A673 (cell line): ENCODE measurements around the gene ZC3HAV1L. TPM values are rescaled to one million over a fixed set of nuclear protein-coding genes. Genes with fewer than 3 reads are reported as not detected.

Experiments used
- BruUV-seq: library from RNA; stranded (reverse); fragments of 400-500 nt; replicated peaks from 2 replicates; lab custom pipeline; 2021; lab: Mats Ljungman, UMichigan
- CTCF ChIA-PET: fragments of 300-600 bp; sonication (Branson Sonifier 250); formaldehyde crosslinking; loops from one replicate; lab custom pipeline; 2022; ENCODE audit warnings: antibody characterized with exemption; lab: Charles Lee
- POLR2A ChIA-PET: fragments of 300-600 bp; sonication (Branson Sonifier 250); formaldehyde crosslinking; loops from one replicate; lab custom pipeline; 2022; ENCODE audit warnings: antibody characterized with exemption; ENCODE audit not compliant: low non-redundant PET; lab: Charles Lee
- DNase-seq: peaks from one replicate; pipeline ENCODE4 v3.0.0-alpha.2; 2015; ENCODE audit warnings: low spot score
- H3K27ac ChIP-seq: fragments of 200-600 bp; sonication (generic); 2 replicates; pipeline ENCODE4 v1.5.1; 2016; ENCODE audit warnings: mixed run types, low read depth, mild to moderate bottlenecking, mixed read lengths, antibody characterized with exemption, low read length; ENCODE audit not compliant: poor library complexity, severe bottlenecking
- H3K27me3 ChIP-seq: fragments of 200-600 bp; sonication (generic); replicated peaks from 2 replicates; pipeline ENCODE4 v1.6.1; 2017; ENCODE audit warnings: mixed run types, low read depth, mild to moderate bottlenecking, mixed read lengths, antibody characterized with exemption, low read length; ENCODE audit not compliant: insufficient read depth, poor library complexity
- H3K36me3 ChIP-seq: fragments of 200-600 bp; sonication (generic); 2 replicates; pipeline ENCODE4 v1.6.1; 2016; ENCODE audit warnings: mixed run types, mild to moderate bottlenecking, mixed read lengths, antibody characterized with exemption, low read length; ENCODE audit not compliant: insufficient read depth, poor library complexity, severe bottlenecking
- H3K4me1 ChIP-seq: fragments of 200-600 bp; sonication (generic); 2 replicates; pipeline ENCODE4 v1.6.1; 2017; ENCODE audit warnings: mixed run types, mild to moderate bottlenecking, mixed read lengths, antibody characterized with exemption, low read length; ENCODE audit not compliant: insufficient read depth, poor library complexity, severe bottlenecking
- H3K4me3 ChIP-seq: fragments of 200-600 bp; sonication (generic); 2 replicates; pipeline ENCODE4 v1.5.1; 2016; ENCODE audit warnings: low read depth, mixed run types, mild to moderate bottlenecking, mixed read lengths, low read length; ENCODE audit not compliant: poor library complexity, severe bottlenecking
- H3K9me3 ChIP-seq: fragments of 200-600 bp; sonication (generic); 2 replicates; pipeline ENCODE4 v1.6.1; 2016; ENCODE audit warnings: mixed run types, low read depth, mild to moderate bottlenecking, mixed read lengths, antibody characterized with exemption, low read length; ENCODE audit not compliant: poor library complexity, severe bottlenecking
- CTCF ChIP-seq: fragments of 300-800, 200-600 bp; sonication (generic); conservative IDR thresholded peaks from 2 replicates; pipeline ENCODE4 v1.5.1; 2017; ENCODE audit warnings: low read depth, mild to moderate bottlenecking, antibody characterized with exemption, low read length, moderate library complexity, mixed read lengths
- EZH2 ChIP-seq: fragments of 200-600 bp; sonication (generic); IDR thresholded peaks from 2 replicates; pipeline ENCODE4 v1.6.1; 2017; ENCODE audit warnings: borderline replicate concordance, low read depth, mild to moderate bottlenecking, mixed read lengths, antibody characterized with exemption, low read length; ENCODE audit not compliant: poor library complexity, severe bottlenecking
- intact Hi-C: fragments of 100-400 bp; cut with micrococcal nuclease; formaldehyde crosslinking; loops from one replicate; pipeline ENCODE4 v1.10.0; 2022; ENCODE audit not compliant: unreplicated experiment
- total RNA-seq: library from RNA; stranded (reverse); gene quantifications from 2 replicates; pipeline ENCODE4 v1.2.3, GENCODE V29; 2021

Gene ZC3HAV1L
- total RNA-seq, 1 experiment from 2014 or later: 36.5 TPM

- DNase-seq: peak; percentile 62
- CTCF ChIA-PET: no interaction called here
- POLR2A ChIA-PET: interaction anchor here (0.6 kb wide), 1 partner anchor 24 kb away, joined by 3 read pairs; no protein-coding TSS in a partner anchor
- Histone ChIP-seq H3K4me1 (peaks cover 7% of the 10 kb centered on the region), H3K27me3 (no peaks in the 10 kb centered on the region), H3K4me3 (peak overlapping the region; percentile 93), H3K9me3 (no peaks in the 10 kb centered on the region), H3K36me3 (peaks cover 34% of the 10 kb centered on the region), H3K27ac (peak overlapping the region; percentile 95)
- no TSS peak for BruUV-seq
- TF ChIP-seq CTCF: no peak; the same call in 1 of the 2 replicates
- TF ChIP-seq EZH2: no peak
- intact Hi-C loops: no loop called here
Observed at GRCh38 chr7:139034855-139035585, 822 bp downstream of the ZC3HAV1L start.

- ChIA-PET POLR2A (no interaction called here), CTCF (no interaction called here)
- no peak for DNase-seq
- no TSS peak for BruUV-seq
- Histone ChIP-seq H3K36me3 (peaks cover 41% of the 10 kb centered on the region), H3K27me3 (no peaks in the 10 kb centered on the region), H3K27ac (no peak overlapping the region), H3K4me3 (peak overlapping the region; percentile 93), H3K9me3 (no peaks in the 10 kb centered on the region), H3K4me1 (peaks cover 7% of the 10 kb centered on the region)
- TF ChIP-seq EZH2: no peak
- intact Hi-C loops: no loop called here
Observed at GRCh38 chr7:139034336-139034735, 1.5 kb downstream of the ZC3HAV1L start.

- POLR2A ChIA-PET: no interaction called here
- Histone ChIP-seq H3K27me3 (no peaks in the 10 kb centered on the region), H3K4me3 (no peak overlapping the region), H3K9me3 (no peaks in the 10 kb centered on the region), H3K27ac (no peak overlapping the region), H3K36me3 (peaks cover 48% of the 10 kb centered on the region), H3K4me1 (peaks cover 7% of the 10 kb centered on the region)
- no TSS peak for BruUV-seq
- intact Hi-C loops: no loop called here
- DNase-seq: no peak
- TF ChIP-seq EZH2: no peak
- TF ChIP-seq CTCF: no peak
- CTCF ChIA-PET: no interaction called here
Observed at GRCh38 chr7:139033346-139034114, 2.3 kb downstream of the ZC3HAV1L start.
